ENCODE data around the gene NPAS4. TPM values are rescaled to one million over a fixed set of nuclear protein-coding genes. Genes with fewer than 3 reads are reported as not detected.

NPAS4 gene
- total and polyA plus RNA-seq, 2 of the 4 experiments (the other 2 are of a cell fraction): under 0.01 to 0.77 TPM

GRCh38 chr11:66429983-66430602 is 9.3 kb downstream of the NPAS4 start:
- peak; percentile 98 for ATAC-seq (ENCODE audit: low read depth)
- POLR2A ChIA-PET (ENCODE audit: unreplicated experiment): no interaction called here
- no peak overlapping the region for H3K18ac ChIP-seq (ENCODE audit: low read depth, low read length)
- intact Hi-C loops (cut with micrococcal nuclease) (loop anchor here (1.0 to 5.0 kb wide), 2 partner anchors 22 to 43 kb away; no protein-coding TSS in a partner anchor), in situ Hi-C loops (cut with MboI; ENCODE audit: low sequenced_read_pairs) (no loop called here), dilution Hi-C loops (cut with HindIII; ENCODE audit: low sequenced_read_pairs, unreplicated experiment) (no loop called here)
- no peaks in the 10 kb centered on the region for H3K79me1 ChIP-seq (ENCODE audit: low read depth in 1 of 2, low read length in 2 of 2)
- H3K9me3 ChIP-seq (ENCODE audit: control insufficient read depth, insufficient read depth, low read length): no peaks in the 10 kb centered on the region
- no peak overlapping the region for H3K14ac ChIP-seq (replicated peaks; ENCODE audit: low read depth, low read length)
- no peaks in the 10 kb centered on the region for H3K9me1 ChIP-seq (ENCODE audit: insufficient read depth, low read length)
- TF ChIP-seq NFE2L2 (IDR thresholded peaks at IDR 0.05; ENCODE audit: low read depth, low read length) (no peak), MAZ (IDR thresholded peaks at IDR 0.05; ENCODE audit: borderline replicate concordance, low read depth, low read length) (no peak), USF2 (IDR thresholded peaks at IDR 0.05; ENCODE audit: low read depth, low read length) (no peak), FOS (IDR thresholded peaks at IDR 0.05; ENCODE audit: low read depth, low read length) (no peak), RFX5 (IDR thresholded peaks at IDR 0.05; ENCODE audit: low read depth, low read length) (no peak), RAD21 (IDR thresholded peaks at IDR 0.05; ENCODE audit: low read length) (peak; percentile 93), MXI1 (IDR thresholded peaks at IDR 0.05; ENCODE audit: borderline replicate concordance, low read depth, low read length) (0 out of 2 replicates have a peak, but pooled peaks have one; percentile 35), BHLHE40 (IDR thresholded peaks at IDR 0.05; ENCODE audit: low read depth, low read length) (no peak), POLR2A (IDR thresholded peaks at IDR 0.05; ENCODE audit: low read depth, low read length) (no peak), ELK1 (IDR thresholded peaks at IDR 0.05; ENCODE audit: borderline replicate concordance, low read depth, low read length) (no peak), MAFK (IDR thresholded peaks at IDR 0.05; ENCODE audit: low read depth, low read length) (no peak), CTCF (conservative IDR thresholded peaks at IDR 0.05; ENCODE audit: low read depth, low read length) (peak; percentile 90), SMC3 (IDR thresholded peaks at IDR 0.05; ENCODE audit: low read depth, low read length) (peak; percentile 96), CEBPB (IDR thresholded peaks at IDR 0.05; ENCODE audit: low read depth, low read length) (no peak), CHD1 (IDR thresholded peaks at IDR 0.05; ENCODE audit: low read depth, low read length) (no peak), RCOR1 (IDR thresholded peaks at IDR 0.05; ENCODE audit: insufficient replicate concordance, low read length) (no peak)
- no peaks in the 10 kb centered on the region for H3K4me1 ChIP-seq (ENCODE audit: control insufficient read depth, insufficient read depth, low read length)
- H2AK5ac ChIP-seq (ENCODE audit: low read depth, low read length): no peak overlapping the region
- H3K27me3 ChIP-seq (ENCODE audit: control insufficient read depth, insufficient read depth, low read length): no peaks in the 10 kb centered on the region
- H4K5ac ChIP-seq (ENCODE audit: low read depth, low read length): no peak overlapping the region
- no peak overlapping the region for H2BK20ac ChIP-seq (ENCODE audit: low read depth, low read length)
- no peaks in the 10 kb centered on the region for H4K20me1 ChIP-seq (ENCODE audit: insufficient read depth, low read length)
- BruUV-seq (replicated peaks): no TSS peak
- H4K8ac ChIP-seq (ENCODE audit: low read depth in 2 of 2, low read length in 2 of 2): no peak overlapping the region
- WGBS, 2 experiments (ENCODE audit: extremely low coverage in 2 of 2, insufficient read length in 1 of 2): no CpG with 5 or more reads among the region's 9 CpGs
- H3K9ac ChIP-seq (ENCODE audit: low read depth, low read length): no peak overlapping the region
- no peak overlapping the region for H3K4me2 ChIP-seq (ENCODE audit: low read depth, low read length)
- no peak overlapping the region for H2BK120ac ChIP-seq (ENCODE audit: low read depth, low read length)
- no peak overlapping the region for H3K23ac ChIP-seq (ENCODE audit: low read depth, low read length)
- peaks cover 3% of the 10 kb centered on the region for H3K36me3 ChIP-seq (ENCODE audit: control insufficient read depth, insufficient read depth, low read length)
- no peak overlapping the region for H3K27ac ChIP-seq (ENCODE audit: insufficient read depth, low read length)
- H4K91ac ChIP-seq (ENCODE audit: insufficient read depth, low read depth, low read length): no peak overlapping the region
- H3K56ac ChIP-seq (ENCODE audit: extremely low read depth, insufficient read depth, low read length): no peak overlapping the region
- no peak overlapping the region for H2AK9ac ChIP-seq (replicated peaks; ENCODE audit: low read depth, low read length, poor library complexity)
- no peak overlapping the region for H2BK5ac ChIP-seq (ENCODE audit: low read depth, low read length, poor library complexity, severe bottlenecking)
- no peak overlapping the region for H3K4ac ChIP-seq (ENCODE audit: low read depth, low read length)
- H2AFZ ChIP-seq (replicated peaks; ENCODE audit: low read length, poor library complexity): no peak overlapping the region
- CTCF ChIA-PET: interaction anchor here (0.7 to 1.9 kb wide), 5 partner anchors 9 to 44 kb away, joined by 3 to 7 read pairs (median 3); partner anchors contain the start of gene MRPL11
- no peak overlapping the region for H3K4me3 ChIP-seq (ENCODE audit: insufficient read depth, low read depth, low read length)
- DNase-seq: peak; percentile 67
- H2BK15ac ChIP-seq (ENCODE audit: low read depth, low read length): no peak overlapping the region
